ENCODE data around the gene GALNT17.

DNA sequence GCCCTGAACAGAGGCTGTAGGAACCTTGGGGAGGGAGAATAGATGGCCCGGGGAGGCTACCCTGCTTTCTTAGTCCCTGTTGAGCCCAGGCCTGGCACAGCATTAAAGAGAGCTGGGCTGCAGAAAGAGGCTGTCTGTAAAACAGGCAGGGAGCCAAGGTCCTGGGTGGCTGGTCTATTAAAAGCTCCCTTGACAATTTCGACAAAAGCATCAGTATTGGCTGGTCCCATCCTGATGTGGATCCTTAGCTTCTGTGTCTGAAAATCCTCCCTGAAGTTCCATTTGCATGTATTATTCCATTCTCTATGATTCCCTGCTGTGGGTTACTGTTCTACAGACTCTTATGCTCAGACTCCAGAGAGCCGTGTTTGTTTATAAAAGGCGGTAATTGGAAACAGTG is 158.5 kb downstream of the GALNT17 start:
- TF ChIP-seq YY1 (IDR thresholded peaks at IDR 0.05; ENCODE audit: low read depth) (no peak), TEAD4 (IDR thresholded peaks at IDR 0.05) (no peak), ZBTB7A (IDR thresholded peaks at IDR 0.05; ENCODE audit: low read depth) (no peak), TCF12 (IDR thresholded peaks at IDR 0.05; ENCODE audit: low read depth) (no peak), EP300 (IDR thresholded peaks at IDR 0.05; ENCODE audit: borderline replicate concordance) (no peak), TAF1 (IDR thresholded peaks at IDR 0.05; ENCODE audit: low read depth) (no peak), CREB1 (IDR thresholded peaks at IDR 0.05; ENCODE audit: low read depth) (no peak), NFIC (IDR thresholded peaks at IDR 0.05) (no peak)
- TF ChIP-seq, protein P1, sequence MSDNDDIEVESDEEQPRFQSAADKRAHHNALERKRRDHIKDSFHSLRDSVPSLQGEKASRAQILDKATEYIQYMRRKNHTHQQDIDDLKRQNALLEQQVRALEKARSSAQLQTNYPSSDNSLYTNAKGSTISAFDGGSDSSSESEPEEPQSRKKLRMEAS (IDR thresholded peaks at IDR 0.05): no peak
- TF ChIP-seq, protein P2, sequence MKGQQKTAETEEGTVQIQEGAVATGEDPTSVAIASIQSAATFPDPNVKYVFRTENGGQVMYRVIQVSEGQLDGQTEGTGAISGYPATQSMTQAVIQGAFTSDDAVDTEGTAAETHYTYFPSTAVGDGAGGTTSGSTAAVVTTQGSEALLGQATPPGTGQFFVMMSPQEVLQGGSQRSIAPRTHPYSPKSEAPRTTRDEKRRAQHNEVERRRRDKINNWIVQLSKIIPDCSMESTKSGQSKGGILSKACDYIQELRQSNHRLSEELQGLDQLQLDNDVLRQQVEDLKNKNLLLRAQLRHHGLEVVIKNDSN (IDR thresholded peaks at IDR 0.05): no peak
